HG03097 (cell line): ENCODE measurements around the gene ITGB1BP1.
A peak's percentile ranks its signal among the peaks of the same experiment; 100 is the strongest.

Experiments
- ATAC-seq: cut with Tn5 transposase; IDR thresholded peaks from one replicate; pipeline ENCODE4 v1.9.1; 2021; ENCODE audit not compliant: unreplicated experiment, low FRiP score

ITGB1BP1 gene

GRCh38 chr2:9423100-9423921 is at the start of gene ITGB1BP1, which contains the start of gene CPSF3:
TSS of gene ITGB1BP1 (minus strand) at chr2:9423528. CDS start at chr2:9418697, 4,831 bp downstream.
TSS of gene CPSF3 (plus strand) at chr2:9423654. CDS start at chr2:9423774, 120 bp downstream.
- ATAC-seq, result peak; percentile 79

- no peak for ATAC-seq
Observed at GRCh38 chr2:9472511-9472910, 49.2 kb upstream of the ITGB1BP1 start.

GRCh38 chr2:9471206-9471605 is 47.9 kb upstream of the ITGB1BP1 start:
- no peak for ATAC-seq

- ATAC-seq, result no peak
Observed at GRCh38 chr2:9467687-9468086, 44.4 kb upstream of the ITGB1BP1 start.

- ATAC-seq, result no peak
Observed at GRCh38 chr2:9466147-9466683, 42.9 kb upstream of the ITGB1BP1 start.

- ATAC-seq, result no peak
Observed at GRCh38 chr2:9465170-9465569, 41.8 kb upstream of the ITGB1BP1 start.

- no peak for ATAC-seq
Observed at GRCh38 chr2:9463698-9464034, 40.3 kb upstream of the ITGB1BP1 start.

GRCh38 chr2:9462886-9463697 is 39.8 kb upstream of the ITGB1BP1 start:
- no peak for ATAC-seq

GRCh38 chr2:9462313-9462712 is 39.0 kb upstream of the ITGB1BP1 start:
- no peak for ATAC-seq

GRCh38 chr2:9461079-9461478 is 37.8 kb upstream of the ITGB1BP1 start:
- ATAC-seq, result no peak

- ATAC-seq, result no peak
Observed at GRCh38 chr2:9460441-9461017, 37.2 kb upstream of the ITGB1BP1 start.

GRCh38 chr2:9451231-9451630 is 27.9 kb upstream of the ITGB1BP1 start:
- no peak for ATAC-seq

GRCh38 chr2:9445089-9445488 is 21.8 kb upstream of the ITGB1BP1 start:
- ATAC-seq, result no peak

- no peak for ATAC-seq
Observed at GRCh38 chr2:9443526-9443925, 20.2 kb upstream of the ITGB1BP1 start.

- ATAC-seq, result no peak
Observed at GRCh38 chr2:9441556-9441955, 18.2 kb upstream of the ITGB1BP1 start.

GRCh38 chr2:9440058-9440727 is 16.9 kb upstream of the ITGB1BP1 start:
- no peak for ATAC-seq

GRCh38 chr2:9439536-9439935 is 16.2 kb upstream of the ITGB1BP1 start:
- ATAC-seq, result no peak

GRCh38 chr2:9434489-9434888 is 11.2 kb upstream of the ITGB1BP1 start:
- no peak for ATAC-seq

GRCh38 chr2:9430316-9431293 is 7.3 kb upstream of the ITGB1BP1 start:
- ATAC-seq, result no peak
